Fibroblast of lung (primary cell): ENCODE measurements around the gene GPAM. TPM values are rescaled to one million over a fixed set of nuclear protein-coding genes. Genes with fewer than 3 reads are reported as not detected.
A peak's percentile ranks its signal among the peaks of the same experiment; 100 is the strongest.
"Not testable (repeated sequence)": the region's sequence is repeated elsewhere in the genome, so short reads cannot be mapped to it uniquely, and the experiment has no call there.

ENCODE experiments used
- DNase-seq, 2 donors: peaks; one replicate each; pipeline versions ENCODE4 v3.0.0 to v3.0.0-alpha.2; 2010; ENCODE audit warnings: low read depth in 2 of 2
- H2AFZ ChIP-seq: 2 replicates; pipeline ENCODE4 v1.5.1; 2012; ENCODE audit warnings: low read length, control low read depth, inconsistent platforms
- H3K27ac ChIP-seq: 2 replicates; pipeline ENCODE4 v1.5.1; 2011; ENCODE audit warnings: low read length, control low read depth; ENCODE audit not compliant: insufficient read depth
- H3K27me3 ChIP-seq: 2 replicates; pipeline ENCODE4 v1.5.1; 2011; ENCODE audit warnings: mild to moderate bottlenecking, low read length; ENCODE audit not compliant: control insufficient read depth, insufficient read depth
- H3K36me3 ChIP-seq: 2 replicates; pipeline ENCODE4 v1.5.1; 2011; ENCODE audit warnings: low read length; ENCODE audit not compliant: control insufficient read depth, insufficient read depth
- H3K4me1 ChIP-seq: 2 replicates; pipeline ENCODE4 v1.5.1; 2011; ENCODE audit warnings: low read length; ENCODE audit not compliant: control insufficient read depth, insufficient read depth; ENCODE audit errors: extremely low read depth
- H3K4me2 ChIP-seq: 2 replicates; pipeline ENCODE4 v1.5.1; 2011; ENCODE audit warnings: low read length, control low read depth; ENCODE audit not compliant: insufficient read depth; ENCODE audit errors: extremely low read depth
- H3K4me3 ChIP-seq, 4 experiments: fragments of 200-600 bp in 1 of 4; sonication (generic) in 1 of 4; replicated peaks in 1 of 4; 2 replicates each; pipeline ENCODE4 v1.5.1; 2011 to 2016; ENCODE audit warnings: low read length in 4 of 4, low read depth in 3 of 4, mild to moderate bottlenecking in 3 of 4, control low read depth in 2 of 4, inconsistent platforms in 1 of 4, mixed read lengths in 1 of 4; ENCODE audit not compliant: insufficient read depth in 1 of 4; ENCODE audit errors: control extremely low read depth in 1 of 4
- H3K79me2 ChIP-seq: 2 replicates; pipeline ENCODE4 v1.5.1; 2012; ENCODE audit warnings: mild to moderate bottlenecking, low read length, inconsistent platforms; ENCODE audit not compliant: control insufficient read depth, insufficient read depth
- H3K9ac ChIP-seq: 2 replicates; pipeline ENCODE4 v1.5.1; 2011; ENCODE audit warnings: mild to moderate bottlenecking, low read length, control low read depth; ENCODE audit not compliant: insufficient read depth
- H3K9me3 ChIP-seq: 2 replicates; pipeline ENCODE4 v1.5.1; 2012; ENCODE audit warnings: low read depth, low read length; ENCODE audit not compliant: control insufficient read depth, insufficient read depth
- H4K20me1 ChIP-seq: 2 replicates; pipeline ENCODE4 v1.5.1; 2011; ENCODE audit warnings: low read length; ENCODE audit not compliant: control insufficient read depth, insufficient read depth; ENCODE audit errors: extremely low read depth
- EZH2 ChIP-seq: IDR thresholded peaks from 2 replicates; pipeline ENCODE4 v1.5.1; 2012; ENCODE audit warnings: low read length, control low read depth, mild to moderate bottlenecking; ENCODE audit errors: missing control alignments
- polyA plus RNA-seq, 2 donors: library from polyadenylated mRNA; depleted of rRNA in 1 of 2; stranded (reverse) in 1 of 2; unstranded in 1 of 2; fragments of >200 nt; gene quantifications; 2 replicates each; pipeline ENCODE4 v1.2.1, GENCODE V29; 2011 to 2012; ENCODE audit warnings: missing spikeins in 1 of 2
- total RNA-seq: library from RNA; depleted of rRNA; stranded (reverse); fragments of >200 nt; gene quantifications from 2 replicates; pipeline ENCODE4 v1.2.1, GENCODE V29; 2014
- TF ChIP-seq, protein P1 (sequence below), 2 donors: IDR thresholded peaks in 1 of 2; conservative IDR thresholded peaks in 1 of 2; 1 replicate in 1 of 2; 2 replicates in 1 of 2; pipeline ENCODE4 v1.5.1; 2011 to 2012; ENCODE audit warnings: low read length in 2 of 2, control low read depth in 1 of 2, inconsistent platforms in 1 of 2, low read depth in 1 of 2, mild to moderate bottlenecking in 1 of 2

The GPAM gene
- total and polyA plus RNA-seq, 2 donors (not counting 1 experiment from before 2014, with no cell fraction given): 10.1 to 17.0 TPM

DNA sequence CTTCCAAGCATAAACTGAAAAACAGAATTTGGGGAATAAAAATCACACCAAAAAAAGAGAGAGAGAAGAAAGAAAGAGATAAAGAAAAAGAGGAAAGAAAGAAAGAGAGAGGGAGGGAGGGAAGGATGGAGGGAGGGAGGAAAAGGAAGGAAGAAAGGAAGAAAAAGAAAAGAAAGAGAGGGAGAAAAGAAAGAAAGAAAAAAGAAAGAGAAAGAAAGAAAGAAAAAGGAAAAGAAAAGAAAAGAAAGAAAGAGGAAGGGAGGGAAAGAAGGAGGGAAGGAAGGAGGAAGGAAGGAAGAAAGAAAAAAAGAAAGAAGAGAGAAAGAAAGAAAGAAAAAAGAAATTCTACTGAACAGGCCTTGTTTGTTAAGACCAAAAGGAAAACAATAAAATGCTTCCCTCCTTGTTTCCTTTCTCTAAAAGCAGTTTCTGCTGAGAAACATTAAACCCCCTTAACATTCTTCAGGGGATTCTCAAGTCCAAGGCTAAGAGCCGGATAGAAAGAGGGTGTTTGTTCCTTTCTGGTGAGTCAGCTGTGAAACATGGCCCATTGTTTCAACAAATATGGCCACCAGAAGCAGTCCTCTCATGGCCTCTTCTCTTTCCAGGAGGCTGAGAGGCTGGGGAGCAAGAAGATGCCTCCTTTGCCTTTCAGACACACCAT, 46.9 kb upstream of the GPAM start:
- no peak overlapping the region for H2AFZ ChIP-seq
- no peaks in the 10 kb centered on the region for H3K79me2 ChIP-seq
- no peak overlapping the region for H3K9ac ChIP-seq
- TF ChIP-seq, protein P1, sequence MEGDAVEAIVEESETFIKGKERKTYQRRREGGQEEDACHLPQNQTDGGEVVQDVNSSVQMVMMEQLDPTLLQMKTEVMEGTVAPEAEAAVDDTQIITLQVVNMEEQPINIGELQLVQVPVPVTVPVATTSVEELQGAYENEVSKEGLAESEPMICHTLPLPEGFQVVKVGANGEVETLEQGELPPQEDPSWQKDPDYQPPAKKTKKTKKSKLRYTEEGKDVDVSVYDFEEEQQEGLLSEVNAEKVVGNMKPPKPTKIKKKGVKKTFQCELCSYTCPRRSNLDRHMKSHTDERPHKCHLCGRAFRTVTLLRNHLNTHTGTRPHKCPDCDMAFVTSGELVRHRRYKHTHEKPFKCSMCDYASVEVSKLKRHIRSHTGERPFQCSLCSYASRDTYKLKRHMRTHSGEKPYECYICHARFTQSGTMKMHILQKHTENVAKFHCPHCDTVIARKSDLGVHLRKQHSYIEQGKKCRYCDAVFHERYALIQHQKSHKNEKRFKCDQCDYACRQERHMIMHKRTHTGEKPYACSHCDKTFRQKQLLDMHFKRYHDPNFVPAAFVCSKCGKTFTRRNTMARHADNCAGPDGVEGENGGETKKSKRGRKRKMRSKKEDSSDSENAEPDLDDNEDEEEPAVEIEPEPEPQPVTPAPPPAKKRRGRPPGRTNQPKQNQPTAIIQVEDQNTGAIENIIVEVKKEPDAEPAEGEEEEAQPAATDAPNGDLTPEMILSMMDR (conservative IDR thresholded peaks at IDR 0.05 in 1 of 2, IDR thresholded peaks at IDR 0.05 in 1 of 2; ENCODE audit: low read depth in 1 of 2, low read length in 2 of 2): no peak
- H4K20me1 ChIP-seq: no peaks in the 10 kb centered on the region
- no peak overlapping the region for H3K4me3 ChIP-seq
- peaks cover 2% of the 10 kb centered on the region for H3K4me1 ChIP-seq
- H3K36me3 ChIP-seq: no peaks in the 10 kb centered on the region
- no peaks in the 10 kb centered on the region for H3K9me3 ChIP-seq
- H3K27me3 ChIP-seq: no peaks in the 10 kb centered on the region
- H3K4me2 ChIP-seq: no peak overlapping the region
- DNase-seq: peak in 1 of 2 donors; percentile 12
- H3K27ac ChIP-seq: no peak overlapping the region

DNA sequence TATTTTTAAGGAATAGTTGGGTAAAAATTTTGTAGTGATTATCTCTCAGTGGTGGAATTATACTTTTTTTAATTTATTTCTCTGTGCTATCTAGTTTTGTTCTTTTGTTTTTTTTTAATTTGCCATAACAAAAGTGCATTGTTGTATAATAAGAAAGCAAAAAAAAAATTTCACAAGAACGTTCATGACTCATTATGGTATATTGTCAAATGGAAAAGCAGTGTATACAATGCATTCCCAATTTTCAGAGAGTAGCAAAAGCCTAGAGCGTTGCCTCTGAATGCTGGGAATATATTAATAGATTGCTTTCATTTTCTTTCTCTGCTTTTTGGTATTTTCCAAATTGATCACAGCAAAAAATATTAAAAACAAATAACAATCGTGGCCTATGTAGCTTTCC, 46.3 kb upstream of the GPAM start:
- no peaks in the 10 kb centered on the region for H3K27me3 ChIP-seq

DNA sequence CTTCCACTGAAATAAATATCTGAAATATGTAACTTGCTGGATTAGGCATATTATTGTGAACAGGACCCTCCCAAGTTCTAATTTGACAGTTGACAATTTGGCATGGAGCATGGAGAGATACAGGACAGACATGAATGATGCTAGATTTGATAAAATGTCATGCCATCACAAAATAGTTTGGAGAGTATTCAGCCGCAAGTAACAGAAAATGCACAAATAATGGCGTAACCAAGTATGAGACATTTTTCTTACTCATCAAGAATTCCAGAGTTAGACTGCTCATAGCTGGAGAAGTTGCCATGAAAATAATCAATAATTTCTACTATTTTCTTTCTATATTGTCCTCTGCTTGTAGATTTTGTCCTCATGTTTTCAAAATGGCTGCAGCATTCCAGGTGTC, 45.5 kb upstream of the GPAM start:
- H3K4me2 ChIP-seq: no peak overlapping the region
- TF ChIP-seq EZH2: no peak
- TF ChIP-seq, protein P1 (conservative IDR thresholded peaks at IDR 0.05 in 1 of 2, IDR thresholded peaks at IDR 0.05 in 1 of 2; ENCODE audit: low read depth in 1 of 2, low read length in 2 of 2): no peak
- no peak for DNase-seq
- no peaks in the 10 kb centered on the region for H4K20me1 ChIP-seq
- H3K9ac ChIP-seq: no peak overlapping the region
- H3K36me3 ChIP-seq: no peaks in the 10 kb centered on the region
- no peaks in the 10 kb centered on the region for H3K27me3 ChIP-seq
- H3K4me1 ChIP-seq: peaks cover 2% of the 10 kb centered on the region
- no peaks in the 10 kb centered on the region for H3K9me3 ChIP-seq
- no peaks in the 10 kb centered on the region for H3K79me2 ChIP-seq
- H2AFZ ChIP-seq: no peak overlapping the region
- H3K4me3 ChIP-seq: no peak overlapping the region
- no peak overlapping the region for H3K27ac ChIP-seq

More for the DNA sequence above, 46.3 kb upstream of the GPAM start:
- Histone ChIP-seq H3K9ac (no peak overlapping the region), H3K4me3 (no peak overlapping the region), H3K4me2 (no peak overlapping the region), H3K27ac (no peak overlapping the region), H3K36me3 (no peaks in the 10 kb centered on the region), H2AFZ (no peak overlapping the region), H3K9me3 (no peaks in the 10 kb centered on the region), H3K79me2 (no peaks in the 10 kb centered on the region), H3K4me1 (peaks cover 2% of the 10 kb centered on the region), H4K20me1 (no peaks in the 10 kb centered on the region)
- no peak for DNase-seq
- TF ChIP-seq EZH2: no peak
- TF ChIP-seq, protein P1 (conservative IDR thresholded peaks at IDR 0.05 in 1 of 2, IDR thresholded peaks at IDR 0.05 in 1 of 2; ENCODE audit: low read depth in 1 of 2, low read length in 2 of 2): no peak

DNA sequence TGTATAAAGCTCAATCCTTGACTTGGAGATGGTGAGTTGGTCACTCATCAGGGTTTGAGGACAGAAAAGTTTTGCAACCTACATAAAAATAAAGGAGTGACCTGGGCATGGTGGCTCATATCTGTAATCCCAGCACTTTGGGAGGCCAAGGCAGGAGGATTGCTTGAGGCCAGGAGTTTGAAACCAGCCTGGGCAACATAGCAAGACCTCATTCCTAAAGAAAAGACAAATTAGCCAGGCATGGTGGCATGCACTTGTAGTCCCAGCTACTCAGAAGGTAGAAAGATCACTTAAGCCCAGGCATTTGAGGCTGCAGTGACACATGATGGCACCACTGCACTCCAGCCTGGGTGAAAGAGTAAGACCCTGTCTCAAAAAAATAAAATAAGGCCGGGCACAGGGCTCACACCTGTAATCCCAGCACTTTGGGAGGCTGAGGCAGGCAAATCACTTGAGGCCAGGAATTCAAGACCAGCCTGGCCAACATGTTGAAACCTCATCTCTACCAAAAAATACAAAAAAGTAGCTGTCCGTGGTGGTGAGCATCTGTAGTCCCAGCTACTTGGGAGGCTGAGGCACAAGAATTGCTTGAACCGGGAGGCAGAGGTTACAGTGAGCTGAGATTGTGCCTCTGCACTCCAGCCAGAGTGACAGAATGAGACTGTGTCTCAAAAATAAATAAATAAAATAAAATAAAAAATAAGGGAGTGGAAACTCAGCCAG, 45.0 kb upstream of the GPAM start:
- H3K79me2 ChIP-seq, DNase-seq, H3K27ac ChIP-seq, H3K27me3 ChIP-seq, H3K9ac ChIP-seq, H3K4me1 ChIP-seq, H3K36me3 ChIP-seq, H3K4me3 ChIP-seq, H3K9me3 ChIP-seq, H2AFZ ChIP-seq, H3K4me2 ChIP-seq, H4K20me1 ChIP-seq: not testable (repeated sequence)
